Motor neuron (in vitro differentiated cells): ENCODE results near the gene PHOX2A. TPM values are rescaled to one million over a fixed set of nuclear protein-coding genes. Genes with fewer than 3 reads are reported as not detected.

Experiments used
- ATAC-seq, 8 experiments: fragments of 200-7000 bp; cut with Tn5 transposase; replicated peaks in 6 of 8; 2 replicates each; pipeline ENCODE4 v1.8.0; 2021; ENCODE audit warnings: mild to moderate bottlenecking in 8 of 8, moderate library complexity in 8 of 8
- H3K27ac ChIP-seq, 2 donors: fragments of 250-450 bp; sonication (Bioruptor Pico); 2 replicates each; pipeline ENCODE4 v1.9.0; 2021; ENCODE audit warnings: antibody characterized with exemption in 2 of 2, mild to moderate bottlenecking in 2 of 2, moderate library complexity in 1 of 2
- H3K4me1 ChIP-seq, 2 donors: fragments of 250-450 bp; sonication (Bioruptor Pico); replicated peaks in 1 of 2; 2 replicates each; pipeline ENCODE4 v1.6.1; 2021; ENCODE audit warnings: antibody characterized with exemption in 2 of 2, mild to moderate bottlenecking in 2 of 2, moderate library complexity in 1 of 2
- H3K4me3 ChIP-seq, 5 donors: fragments of 250-450 bp; sonication (Bioruptor Pico); 2 replicates each; pipeline ENCODE4 v1.9.0; 2021; ENCODE audit warnings: antibody characterized with exemption in 5 of 5, mild to moderate bottlenecking in 5 of 5, moderate library complexity in 4 of 5
- WGBS, 10 experiments: fragments of 450-650 bp; shearing (Covaris generic); methylation state at CpG; one replicate each; pipeline ENCODE4 v1.0.0; 2022; 5-methylcytosine and 5-hydroxymethylcytosine counted together
- in situ Hi-C, 9 experiments: fragments of 400-800 bp; cut with MboI; loops; one replicate each; pipeline ENCODE4 v1.15.0; 2021; ENCODE audit warnings: low sequenced_read_pairs in 9 of 9, low pct_unique_long_range_greater_than_20kb in 2 of 9; ENCODE audit not compliant: unreplicated experiment in 9 of 9
- total RNA-seq, 8 experiments: library from RNA; unstranded; fragments of 300-600 nt; gene quantifications; 2 replicates each; pipeline versions ENCODE4 v1.2.3 to v1.2.4, GENCODE V29; 2022

The PHOX2A gene
- total RNA-seq, 8 experiments from 2014 or later, result 0.16 to 1.8 (median 0.87) TPM; not detected in 1

DNA sequence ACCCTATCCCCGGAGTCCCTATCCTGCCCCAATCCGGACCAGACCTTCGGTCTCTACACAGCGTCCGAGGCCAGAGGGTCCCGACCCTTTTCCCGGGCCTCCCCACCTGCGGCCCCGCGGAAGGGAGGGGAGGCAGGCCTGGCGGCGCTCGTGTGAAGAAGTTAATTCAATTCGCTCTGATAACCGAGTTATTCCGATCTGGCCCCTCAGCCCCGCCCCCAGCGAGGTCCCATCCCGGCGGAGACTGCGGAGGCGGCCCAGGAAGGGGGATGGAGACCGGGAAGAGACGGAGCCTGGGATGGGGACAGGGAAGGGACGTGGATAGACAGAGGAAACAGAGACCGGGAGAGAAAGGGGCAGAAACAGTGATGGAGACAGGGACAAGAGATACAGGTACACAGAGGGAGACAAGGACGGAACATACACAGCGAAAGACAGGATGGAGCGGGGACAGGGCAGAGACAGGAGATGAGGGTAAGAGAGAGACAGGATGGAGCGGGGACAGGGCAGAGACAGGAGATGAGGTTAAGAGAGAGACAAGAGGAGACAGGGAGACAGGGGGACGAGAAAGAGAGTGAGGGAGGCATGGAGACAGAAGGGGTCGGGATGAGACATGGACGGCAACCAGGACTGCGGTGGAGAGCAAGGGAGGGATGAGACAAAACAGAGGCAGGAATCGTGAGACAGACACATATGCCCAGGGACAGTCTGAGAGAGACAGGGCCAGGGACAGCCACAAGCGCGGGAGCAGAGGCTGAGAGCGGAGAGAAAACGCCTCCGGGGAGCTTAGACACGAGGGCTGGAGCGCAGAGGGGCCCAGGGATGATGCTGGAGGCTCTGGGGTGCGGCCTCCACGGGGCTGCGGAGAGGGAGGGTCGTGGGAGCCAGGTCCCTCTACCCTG is 636 bp upstream of the PHOX2A start:
- Histone ChIP-seq H3K4me3 (peak overlapping the region in 4 of 5 donors; percentile 2 to 24 (median 16)), H3K27ac (no peak overlapping the region), H3K4me1 (peaks cover 3 to 4% of the 10 kb centered on the region in 2 donors)
- ATAC-seq, result peak in 6 of 8 experiments; percentile 4 to 42 (median 34)
- WGBS, 10 experiments, result 6 to 31% (median 19%) methylated on average over 1 to 13 of the region's 46 CpGs
- in situ Hi-C loops, result loop anchor here in 1 of 9 experiments (25.0 kb wide), 1 partner anchor 168 kb away; no protein-coding TSS in a partner anchor

DNA sequence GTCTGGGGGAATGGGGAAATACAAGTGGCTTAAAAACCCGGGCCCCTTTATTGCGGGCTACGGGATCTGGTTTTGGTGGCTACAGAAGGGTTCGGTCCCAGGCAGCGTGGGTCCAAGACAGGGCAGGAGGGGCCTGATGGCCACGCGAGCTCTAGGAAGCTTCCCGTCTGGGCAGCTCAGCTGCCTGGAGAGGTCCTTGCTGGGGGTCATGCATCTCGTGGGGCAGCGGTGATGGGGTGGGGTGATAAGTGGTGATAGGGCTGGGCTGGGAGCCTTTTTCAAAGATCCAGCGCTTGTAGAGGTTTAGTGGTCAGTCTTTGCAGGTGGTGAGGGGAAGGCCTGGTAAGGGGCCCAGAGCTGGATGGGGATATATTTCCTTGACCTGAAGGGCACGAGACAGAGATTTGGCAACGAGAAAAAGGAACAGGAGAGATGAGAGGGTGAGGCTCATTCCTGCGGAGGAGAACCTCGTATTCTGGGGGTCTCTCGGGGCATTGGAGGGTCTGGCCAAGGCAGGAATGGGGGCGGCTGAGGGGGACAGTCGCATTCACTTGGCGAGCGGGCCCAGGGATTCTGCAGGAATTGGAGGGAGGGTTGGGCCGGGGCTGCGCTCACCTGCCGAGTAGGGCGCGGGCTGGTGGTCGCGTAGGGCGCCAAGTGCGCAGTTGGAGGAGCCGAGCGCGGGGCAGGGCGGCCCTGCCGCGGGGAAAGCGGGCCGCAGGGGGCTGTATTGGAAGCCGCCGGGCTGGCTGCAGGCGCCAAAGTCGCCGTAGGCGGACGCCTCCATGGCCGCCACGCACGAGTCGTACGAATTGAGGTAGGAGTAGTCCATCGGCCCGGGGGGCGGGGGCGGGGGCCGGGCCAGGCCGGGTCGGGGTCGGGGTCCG is 560 bp downstream of the PHOX2A start:
- Histone ChIP-seq H3K27ac (no peak overlapping the region), H3K4me1 (peaks cover 13 to 15% of the 10 kb centered on the region in 2 donors), H3K4me3 (peak overlapping the region in 2 of 5 donors; percentile 21 to 24)
- WGBS, 10 experiments, result 80 to 100% methylated on average over 1 to 3 of the region's 58 CpGs; no CpG with 5 or more reads in 8 of the 10 experiments
- ATAC-seq, result no peak
- in situ Hi-C loops, result loop anchor here in 1 of 9 experiments (25.0 kb wide), 1 partner anchor 169 kb away; no protein-coding TSS in a partner anchor

DNA sequence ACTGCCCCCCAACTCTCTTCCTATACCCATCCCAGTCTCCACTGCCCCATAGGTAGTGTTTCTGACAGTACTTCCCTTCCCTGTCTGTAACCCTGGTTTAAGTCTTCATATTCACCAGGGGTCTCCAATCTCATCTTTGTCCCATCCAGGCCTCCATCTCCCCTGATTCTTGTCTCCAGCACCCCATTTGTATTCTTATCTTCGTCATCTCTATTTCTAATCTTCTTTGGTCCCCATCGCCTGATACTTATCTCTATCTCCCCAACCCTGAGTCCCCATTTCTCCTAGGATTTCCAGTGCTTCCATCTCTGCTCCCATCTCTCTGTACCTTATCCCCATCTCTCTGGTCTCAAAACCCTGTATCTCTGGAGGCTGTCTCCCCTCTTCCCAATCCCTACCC is 1.8 kb downstream of the PHOX2A start:
- in situ Hi-C loops, result loop anchor here in 1 of 9 experiments (25.0 kb wide), 1 partner anchor 170 kb away; no protein-coding TSS in a partner anchor
- H3K27ac ChIP-seq, result no peak overlapping the region
- ATAC-seq, result no peak
- 82 to 100% (median 96%) methylated on average over 1 to 2 of the region's 2 CpGs; no CpG with 5 or more reads in 3 of the 10 experiments for WGBS, 10 experiments
- H3K4me1 ChIP-seq, result peaks cover 18 to 20% of the 10 kb centered on the region in 2 donors
- no peak overlapping the region for H3K4me3 ChIP-seq

DNA sequence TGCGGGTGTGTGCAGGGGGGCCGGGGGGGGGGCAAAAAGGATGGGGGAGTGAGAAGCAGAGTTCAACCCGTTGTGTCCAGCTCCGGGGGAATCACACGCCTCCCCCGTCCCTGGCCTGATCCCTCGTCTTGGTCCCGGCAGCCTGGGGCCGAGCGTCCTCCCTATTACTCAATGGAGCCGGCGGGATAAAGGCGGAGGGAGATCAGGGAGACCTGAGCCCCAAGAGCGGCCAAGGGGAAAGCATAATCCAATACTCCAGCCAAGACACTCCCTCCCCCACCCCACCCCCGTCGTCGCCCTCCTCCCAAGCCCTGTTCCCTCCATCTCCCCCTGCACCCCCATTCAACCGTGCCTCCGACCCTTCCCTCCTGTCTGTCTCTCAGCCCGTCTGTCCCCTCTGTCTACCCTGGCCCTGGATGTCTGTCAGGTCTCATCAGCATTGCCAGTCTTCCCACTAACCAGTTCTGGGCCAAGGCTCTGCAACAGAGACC is 2.6 kb downstream of the PHOX2A start:
- H3K4me3 ChIP-seq, result no peak overlapping the region
- no peak overlapping the region for H3K27ac ChIP-seq
- no CpG with 5 or more reads among the region's 20 CpGs for WGBS, 10 experiments
- peaks cover 18 to 20% of the 10 kb centered on the region in 2 donors for H3K4me1 ChIP-seq
- in situ Hi-C loops, result loop anchor here in 1 of 9 experiments (25.0 kb wide), 1 partner anchor 171 kb away; no protein-coding TSS in a partner anchor
- no peak for ATAC-seq

DNA sequence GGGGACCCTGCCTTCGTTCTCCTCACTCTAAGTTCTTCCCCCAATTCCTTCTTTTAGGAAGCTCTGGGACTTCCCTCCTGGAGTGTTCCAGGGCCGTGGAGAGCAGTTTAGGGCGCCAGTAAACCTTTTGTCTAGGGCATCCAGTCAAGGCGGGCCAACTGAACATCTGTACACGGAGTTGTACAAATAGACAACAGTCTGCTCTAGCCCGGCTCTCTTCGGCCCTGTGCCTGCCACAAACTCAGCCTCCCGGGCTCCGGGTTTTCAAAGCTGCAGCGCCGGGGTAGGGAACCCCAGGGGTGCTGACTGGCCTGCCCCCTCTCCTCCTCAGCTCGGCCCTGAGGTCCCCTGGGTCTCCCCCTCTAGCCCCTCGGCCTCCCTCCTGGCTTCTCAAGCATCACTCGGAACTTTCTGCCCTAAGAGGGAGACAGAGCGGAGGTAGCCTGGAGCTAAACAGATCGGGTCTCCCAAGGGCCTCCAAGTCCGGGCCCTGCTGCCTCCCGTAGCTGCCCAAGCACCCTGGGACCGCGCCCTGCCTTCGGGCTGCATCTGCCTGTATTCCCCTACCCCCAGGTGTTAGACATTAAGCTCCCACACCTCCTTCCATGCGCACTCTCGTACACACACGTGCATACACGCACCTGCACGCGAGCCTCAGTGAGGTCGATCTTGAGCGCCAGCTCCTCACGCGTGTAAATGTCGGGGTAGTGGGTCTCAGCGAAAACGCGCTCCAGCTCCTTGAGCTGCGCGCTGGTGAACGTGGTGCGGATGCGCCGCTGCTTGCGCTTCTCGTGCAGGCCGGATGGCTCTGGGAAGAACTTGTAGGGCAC is 3.3 kb downstream of the PHOX2A start:
- peak overlapping the region in 1 of 5 donors; percentile 22 for H3K4me3 ChIP-seq
- WGBS, 10 experiments, result 0 to 44% (median 16%) methylated on average over 1 to 6 of the region's 44 CpGs; no CpG with 5 or more reads in 4 of the 10 experiments
- no peak overlapping the region for H3K27ac ChIP-seq
- H3K4me1 ChIP-seq, result peaks cover 18 to 20% of the 10 kb centered on the region in 2 donors
- peak in 1 of 8 experiments; percentile 6 for ATAC-seq
- in situ Hi-C loops, result loop anchor here in 1 of 9 experiments (25.0 kb wide), 1 partner anchor 172 kb away; no protein-coding TSS in a partner anchor

DNA sequence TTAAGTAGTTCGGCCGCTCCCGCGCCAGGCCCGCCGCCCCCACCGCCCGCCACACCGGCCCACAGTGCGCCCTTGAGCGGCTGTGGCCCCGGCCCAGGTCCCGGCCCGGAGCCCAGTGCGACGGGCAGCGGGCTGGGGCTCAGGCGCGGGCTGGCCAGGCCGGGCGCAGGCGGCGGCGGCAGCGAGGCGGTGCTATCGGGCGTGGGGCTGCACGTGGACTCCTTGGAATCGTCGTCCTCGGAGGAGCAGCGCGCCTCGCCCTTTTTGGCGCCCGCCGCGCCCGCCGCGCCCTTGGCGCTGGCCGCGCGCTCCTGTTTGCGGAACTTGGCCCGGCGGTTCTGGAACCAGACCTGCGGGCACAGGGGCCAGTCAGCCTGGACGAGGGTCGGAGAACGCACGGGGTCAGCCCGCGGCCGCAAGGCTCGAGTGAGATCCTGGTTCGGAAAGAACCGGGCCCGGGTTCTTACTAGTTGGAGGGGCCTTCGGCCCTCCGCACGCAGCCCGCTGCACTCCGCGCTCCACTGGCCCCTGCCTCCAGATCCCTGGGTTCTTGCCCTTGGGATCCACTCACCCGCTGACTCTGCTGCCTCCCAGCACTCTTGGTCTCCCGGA is 4.0 kb downstream of the PHOX2A start:
- in situ Hi-C loops, result loop anchor here in 1 of 9 experiments (25.0 kb wide), 1 partner anchor 172 kb away; no protein-coding TSS in a partner anchor
- peaks cover 18 to 20% of the 10 kb centered on the region in 2 donors for H3K4me1 ChIP-seq
- peak in 5 of 8 experiments; percentile 15 to 77 (median 76) for ATAC-seq
- H3K4me3 ChIP-seq, result peak overlapping the region in 4 of 5 donors; percentile 4 to 27 (median 18)
- H3K27ac ChIP-seq, result no peak overlapping the region
- 5 to 43% (median 7%) methylated on average over 2 to 12 of the region's 69 CpGs; no CpG with 5 or more reads in 6 of the 10 experiments for WGBS, 10 experiments

DNA sequence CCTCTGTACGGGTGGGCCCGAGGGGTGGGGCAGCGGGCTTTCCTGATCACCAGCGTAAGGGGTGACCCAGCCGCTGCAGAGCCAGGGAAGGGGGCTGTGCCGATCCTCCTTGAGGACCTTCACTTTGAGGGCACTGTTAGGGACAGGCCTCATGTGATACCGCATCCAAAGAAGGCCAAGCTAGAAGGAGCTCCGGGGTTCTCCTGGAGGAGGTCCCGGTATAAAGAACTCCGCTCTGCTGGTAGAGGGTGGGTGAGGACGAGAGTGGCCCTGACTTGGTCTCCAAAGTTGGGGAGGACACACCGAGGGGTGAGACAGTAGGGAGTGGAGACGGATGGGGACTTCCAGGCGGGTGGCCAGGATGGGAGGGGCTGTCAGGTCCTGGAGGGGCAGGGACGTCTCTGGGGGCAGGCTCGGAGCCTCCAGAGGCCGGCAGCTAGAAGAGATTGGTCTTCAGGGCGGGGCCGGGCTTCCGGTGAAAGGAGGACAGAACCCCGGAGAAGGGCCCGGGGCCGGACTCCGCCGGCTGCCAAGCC is 4.6 kb downstream of the PHOX2A start:
- in situ Hi-C loops, result loop anchor here in 1 of 9 experiments (25.0 kb wide), 1 partner anchor 173 kb away; no protein-coding TSS in a partner anchor
- peak; percentile 16 to 73 (median 60) for ATAC-seq
- no peak overlapping the region for H3K27ac ChIP-seq
- peak overlapping the region in 4 of 5 donors; percentile 4 to 27 (median 18) for H3K4me3 ChIP-seq
- H3K4me1 ChIP-seq, result peaks cover 16 to 20% of the 10 kb centered on the region in 2 donors
- WGBS, 10 experiments, result no CpG with 5 or more reads among the region's 25 CpGs

DNA sequence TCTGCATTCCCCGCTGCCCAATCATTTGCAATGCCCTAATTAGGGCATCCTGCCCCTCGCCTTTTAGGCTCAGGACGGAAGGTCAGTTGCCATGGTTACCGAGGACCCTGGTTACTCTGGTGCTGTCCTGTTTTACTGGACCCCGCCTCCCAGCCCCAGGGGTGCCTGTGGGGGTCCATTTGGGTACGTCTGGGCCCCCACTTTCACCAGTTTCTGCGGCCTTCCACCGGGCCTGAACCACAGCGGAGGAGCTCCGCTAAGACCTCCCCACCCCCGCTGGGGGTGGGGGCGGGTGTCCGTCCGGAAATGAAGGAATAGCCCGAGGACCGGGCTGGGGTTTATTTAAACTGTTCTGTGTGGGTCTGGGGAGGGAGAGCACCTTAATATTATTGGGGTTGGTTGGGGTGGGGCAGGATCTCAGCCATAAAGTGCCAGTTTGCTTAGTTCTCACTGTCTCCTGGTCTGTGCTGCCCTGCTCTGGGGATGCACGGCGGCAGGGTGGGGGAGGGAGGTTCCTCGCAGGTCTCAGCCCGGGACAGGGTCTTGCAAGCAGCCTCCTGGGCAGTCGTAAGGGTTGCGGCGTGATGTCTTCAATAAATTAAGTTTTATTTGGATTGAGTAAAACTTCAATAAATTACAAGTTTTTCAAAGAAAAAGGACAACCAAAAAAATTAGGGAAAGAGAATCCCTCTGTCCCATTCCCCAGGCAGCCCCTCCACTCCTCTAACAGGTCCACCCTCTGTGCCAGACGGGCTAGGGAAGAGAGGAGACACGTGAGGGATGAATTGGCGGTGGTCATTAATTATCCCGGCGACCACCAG is 5.3 kb downstream of the PHOX2A start:
- WGBS, 10 experiments, result 39 to 60% (median 56%) methylated on average over 2 to 3 of the region's 28 CpGs; no CpG with 5 or more reads in 7 of the 10 experiments
- Histone ChIP-seq H3K27ac (no peak overlapping the region), H3K4me3 (no peak overlapping the region), H3K4me1 (peaks cover 16 to 20% of the 10 kb centered on the region in 2 donors)
- ATAC-seq, result peak in 5 of 8 experiments; percentile 1 to 15 (median 7)
- in situ Hi-C loops, result loop anchor here in 1 of 9 experiments (25.0 kb wide), 1 partner anchor 174 kb away; no protein-coding TSS in a partner anchor

DNA sequence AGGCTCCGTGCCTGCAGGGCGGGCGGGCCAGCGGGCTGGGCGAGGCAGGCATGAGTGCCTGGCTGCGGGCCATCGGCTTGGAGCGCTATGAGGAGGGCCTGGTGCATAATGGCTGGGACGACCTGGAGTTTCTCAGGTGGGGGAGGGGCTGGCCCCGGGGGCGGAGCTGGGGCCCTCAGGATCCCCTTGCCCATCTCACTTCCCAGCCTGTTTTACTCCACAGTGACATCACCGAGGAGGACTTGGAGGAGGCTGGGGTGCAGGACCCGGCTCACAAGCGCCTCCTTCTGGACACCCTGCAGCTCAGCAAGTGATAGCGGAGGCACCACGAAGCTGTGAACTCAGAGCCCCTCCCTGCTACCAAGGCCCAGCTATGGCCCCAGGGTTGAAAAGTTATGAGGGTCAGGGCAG is 5.9 kb downstream of the PHOX2A start:
- no peak overlapping the region for H3K27ac ChIP-seq
- no CpG with 5 or more reads among the region's 16 CpGs for WGBS, 10 experiments
- H3K4me1 ChIP-seq, result peaks cover 16 to 20% of the 10 kb centered on the region in 2 donors
- no peak overlapping the region for H3K4me3 ChIP-seq
- peak; percentile 24 to 71 (median 60) for ATAC-seq
- in situ Hi-C loops, result loop anchor here in 1 of 9 experiments (25.0 kb wide), 1 partner anchor 174 kb away; no protein-coding TSS in a partner anchor
